ENCODE data around the gene AFG1L. TPM values are rescaled to one million over a fixed set of nuclear protein-coding genes. Genes with fewer than 3 reads are reported as not detected.

AFG1L gene
- total RNA-seq, 1 experiment from 2014 or later: 8.2 TPM

DNA sequence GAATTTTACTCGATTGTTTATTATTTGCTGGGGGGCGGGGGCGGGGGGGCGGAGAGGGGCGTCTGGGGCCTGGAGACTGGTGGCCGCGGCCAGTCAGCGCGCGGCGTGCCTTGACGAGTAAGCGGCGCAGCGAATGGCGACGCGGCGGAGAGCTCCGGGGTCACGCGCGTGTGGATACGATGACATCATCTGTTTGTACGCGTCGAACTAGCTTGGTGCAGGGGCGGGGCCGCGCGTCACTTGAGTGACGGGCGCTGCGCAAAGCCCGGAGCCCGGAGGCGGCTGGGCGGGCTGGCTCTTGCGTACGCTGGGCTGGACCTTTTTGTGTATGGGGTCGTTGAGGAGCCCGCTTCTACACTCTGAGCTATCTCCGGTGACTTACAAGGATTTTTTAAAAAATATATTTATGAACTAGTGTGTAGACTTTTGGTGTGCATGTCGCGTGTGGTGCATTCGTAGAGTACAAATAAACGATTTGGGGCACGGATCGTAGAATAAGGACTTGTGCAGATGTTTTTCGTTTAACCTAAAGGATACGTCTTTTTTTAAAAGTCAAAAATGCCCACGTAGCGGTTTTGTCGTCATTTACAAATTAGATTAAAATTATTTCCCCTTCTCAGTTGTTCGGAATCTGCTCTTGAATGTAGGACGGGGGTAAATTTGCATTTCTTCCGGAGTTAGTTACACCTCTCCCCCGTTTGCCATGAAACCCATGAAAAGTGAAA is 263.7 kb downstream of the AFG1L start:
- ChIA-PET CTCF (interaction anchor here (0.6 to 1.2 kb wide), 4 partner anchors 40 to 515 kb away, joined by 3 to 4 read pairs (median 4); no protein-coding TSS in a partner anchor), POLR2A (interaction anchor here (0.6 to 8.5 kb wide), 45 partner anchors 12 to 825 kb away, joined by 3 to 164 read pairs (median 5); partner anchors contain the start of genes CD164, CEP57L1, SESN1 and SNX3)
- peaks cover 27% of the 10 kb centered on the region for H3K36me3 Mint-ChIP-seq (ENCODE audit: insufficient read depth, unreplicated experiment)
- H3K4me3 Mint-ChIP-seq (ENCODE audit: unreplicated experiment): peak overlapping the region; percentile 90
- H3K4me1 Mint-ChIP-seq (ENCODE audit: insufficient read depth, unreplicated experiment): peaks cover 28% of the 10 kb centered on the region
- H3K9me3 Mint-ChIP-seq (ENCODE audit: unreplicated experiment): no peaks in the 10 kb centered on the region
- intact Hi-C loops (cut with micrococcal nuclease): loop anchor here (1.0 to 2.0 kb wide), 3 partner anchors 276 to 515 kb away; no protein-coding TSS in a partner anchor
- peak overlapping the region; percentile 91 for H3K27ac Mint-ChIP-seq (ENCODE audit: low read depth, unreplicated experiment)
- no peaks in the 10 kb centered on the region for H3K27me3 Mint-ChIP-seq (ENCODE audit: insufficient read depth, unreplicated experiment)
- TF ChIP-seq, protein P1, sequence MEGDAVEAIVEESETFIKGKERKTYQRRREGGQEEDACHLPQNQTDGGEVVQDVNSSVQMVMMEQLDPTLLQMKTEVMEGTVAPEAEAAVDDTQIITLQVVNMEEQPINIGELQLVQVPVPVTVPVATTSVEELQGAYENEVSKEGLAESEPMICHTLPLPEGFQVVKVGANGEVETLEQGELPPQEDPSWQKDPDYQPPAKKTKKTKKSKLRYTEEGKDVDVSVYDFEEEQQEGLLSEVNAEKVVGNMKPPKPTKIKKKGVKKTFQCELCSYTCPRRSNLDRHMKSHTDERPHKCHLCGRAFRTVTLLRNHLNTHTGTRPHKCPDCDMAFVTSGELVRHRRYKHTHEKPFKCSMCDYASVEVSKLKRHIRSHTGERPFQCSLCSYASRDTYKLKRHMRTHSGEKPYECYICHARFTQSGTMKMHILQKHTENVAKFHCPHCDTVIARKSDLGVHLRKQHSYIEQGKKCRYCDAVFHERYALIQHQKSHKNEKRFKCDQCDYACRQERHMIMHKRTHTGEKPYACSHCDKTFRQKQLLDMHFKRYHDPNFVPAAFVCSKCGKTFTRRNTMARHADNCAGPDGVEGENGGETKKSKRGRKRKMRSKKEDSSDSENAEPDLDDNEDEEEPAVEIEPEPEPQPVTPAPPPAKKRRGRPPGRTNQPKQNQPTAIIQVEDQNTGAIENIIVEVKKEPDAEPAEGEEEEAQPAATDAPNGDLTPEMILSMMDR (IDR thresholded peaks at IDR 0.05; ENCODE audit: unreplicated experiment): no peak
- DNase-seq (ENCODE audit: unreplicated experiment): peak; percentile 97
- no TSS peak for BruUV-seq (replicated peaks)

DNA sequence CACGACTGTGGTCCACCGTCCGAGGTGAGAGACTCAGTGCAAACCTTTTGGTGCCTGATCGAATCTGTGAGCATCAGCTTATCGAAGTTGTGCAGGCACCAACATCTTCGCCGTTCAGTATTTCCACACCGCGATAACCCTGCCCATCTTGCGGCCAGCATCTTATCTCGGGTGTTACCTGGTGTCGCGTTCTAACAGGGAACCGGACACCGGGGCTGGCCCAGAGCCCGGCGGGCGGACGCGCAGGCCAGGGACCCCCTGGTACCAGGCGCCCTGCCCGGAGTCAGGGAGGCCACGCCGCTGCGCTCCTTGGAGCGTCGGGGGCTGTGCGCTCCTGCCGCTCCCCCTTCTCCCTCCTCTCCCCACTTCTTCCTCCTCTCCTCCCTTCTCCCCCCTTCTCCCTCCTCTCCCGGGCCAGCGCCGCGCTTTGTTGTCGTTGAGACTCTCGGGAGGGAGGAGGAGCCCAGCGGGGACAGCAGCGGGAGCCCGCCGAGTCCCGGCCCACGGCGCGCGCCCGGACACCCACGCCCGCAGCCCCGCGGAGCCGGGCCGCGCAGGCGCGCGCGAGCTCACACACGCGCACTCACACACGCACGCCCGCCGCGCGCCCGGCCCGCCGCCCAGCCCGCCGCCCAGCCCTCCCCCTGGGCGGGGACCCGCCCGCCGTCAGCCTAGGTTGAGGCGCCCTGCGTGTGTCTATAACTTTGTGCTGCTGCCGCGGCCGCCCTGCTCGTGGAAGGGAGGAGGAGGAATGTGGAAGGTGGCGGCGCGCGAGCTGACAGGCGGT is 264.4 kb downstream of the AFG1L start:
- TF ChIP-seq, protein P1 (IDR thresholded peaks at IDR 0.05; ENCODE audit: unreplicated experiment): no peak
- peak; percentile 82 for DNase-seq (ENCODE audit: unreplicated experiment)
- Mint-ChIP-seq H3K4me3 (ENCODE audit: unreplicated experiment) (peak overlapping the region; percentile 90), H3K4me1 (ENCODE audit: insufficient read depth, unreplicated experiment) (peaks cover 34% of the 10 kb centered on the region), H3K9me3 (ENCODE audit: unreplicated experiment) (no peaks in the 10 kb centered on the region), H3K36me3 (ENCODE audit: insufficient read depth, unreplicated experiment) (peaks cover 35% of the 10 kb centered on the region), H3K27ac (ENCODE audit: low read depth, unreplicated experiment) (peak overlapping the region; percentile 91), H3K27me3 (ENCODE audit: insufficient read depth, unreplicated experiment) (no peaks in the 10 kb centered on the region)
- no TSS peak for BruUV-seq (replicated peaks)
- intact Hi-C loops (cut with micrococcal nuclease): loop anchor here (1.0 to 2.0 kb wide), 3 partner anchors 276 to 514 kb away; no protein-coding TSS in a partner anchor
- POLR2A ChIA-PET: interaction anchor here (0.6 to 8.5 kb wide), 56 partner anchors 9 to 1620 kb away, joined by 3 to 164 read pairs (median 5); partner anchors contain the start of genes ARMC2, CD164, CEP57L1 and SESN1
- CTCF ChIA-PET: interaction anchor here (1.0 to 1.6 kb wide), 3 partner anchors 187 to 515 kb away, joined by 3 to 4 read pairs (median 4); no protein-coding TSS in a partner anchor

DNA sequence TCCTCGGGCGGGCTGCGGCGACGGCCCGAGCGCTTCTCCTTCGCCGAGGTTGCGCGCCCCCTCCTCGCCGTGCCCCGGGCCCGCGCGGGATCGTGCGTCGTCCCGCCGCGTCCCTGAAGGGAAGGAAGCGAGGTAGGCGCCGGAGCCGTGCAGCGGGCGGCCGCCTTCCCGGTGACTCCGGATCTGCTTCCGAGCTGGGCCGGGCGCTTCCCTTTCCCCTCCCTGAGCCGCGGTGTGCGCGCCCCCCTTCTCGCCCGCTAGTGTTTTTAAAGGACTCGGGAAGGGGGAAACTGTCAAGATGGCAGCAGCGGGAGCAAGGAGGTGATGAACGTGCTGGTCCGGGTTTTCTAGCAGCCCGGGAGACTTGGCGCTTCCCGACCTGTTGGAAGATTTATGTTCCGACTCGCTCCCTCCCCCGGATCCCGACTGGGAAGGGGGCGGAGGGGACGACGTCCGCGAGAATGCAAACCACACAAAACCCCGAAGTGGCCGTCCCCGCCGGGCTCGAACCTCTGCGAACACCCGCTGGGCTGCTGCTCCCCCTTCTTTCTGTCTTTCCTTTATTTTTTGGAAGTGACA is 265.1 kb downstream of the AFG1L start:
- TF ChIP-seq, protein P1 (IDR thresholded peaks at IDR 0.05; ENCODE audit: unreplicated experiment): no peak
- intact Hi-C loops (cut with micrococcal nuclease): loop anchor here (1.0 to 5.0 kb wide), 4 partner anchors 177 to 513 kb away; no protein-coding TSS in a partner anchor
- H3K9me3 Mint-ChIP-seq (ENCODE audit: unreplicated experiment): no peaks in the 10 kb centered on the region
- BruUV-seq (replicated peaks): TSS peak; percentile 74
- peak overlapping the region; percentile 39 for H3K27ac Mint-ChIP-seq (ENCODE audit: low read depth, unreplicated experiment)
- POLR2A ChIA-PET: interaction anchor here (0.6 to 8.5 kb wide), 53 partner anchors 9 to 1620 kb away, joined by 3 to 164 read pairs (median 5); partner anchors contain the start of genes ARMC2, CD164, CEP57L1 and SESN1
- H3K4me1 Mint-ChIP-seq (ENCODE audit: insufficient read depth, unreplicated experiment): peaks cover 33% of the 10 kb centered on the region
- peak; percentile 80 for DNase-seq (ENCODE audit: unreplicated experiment)
- peak overlapping the region; percentile 90 for H3K4me3 Mint-ChIP-seq (ENCODE audit: unreplicated experiment)
- H3K27me3 Mint-ChIP-seq (ENCODE audit: insufficient read depth, unreplicated experiment): no peaks in the 10 kb centered on the region
- H3K36me3 Mint-ChIP-seq (ENCODE audit: insufficient read depth, unreplicated experiment): peaks cover 36% of the 10 kb centered on the region
- CTCF ChIA-PET: interaction anchor here (0.7 to 1.6 kb wide), 4 partner anchors 176 to 515 kb away, joined by 3 to 5 read pairs (median 4); no protein-coding TSS in a partner anchor

All from MCF 10A (cell line).